Liver (tissue), 9 donors: ENCODE data around the gene ATP5F1D. TPM values are rescaled to one million over a fixed set of nuclear protein-coding genes. Genes with fewer than 3 reads are reported as not detected.

Experiments
- DNase-seq: peaks from one replicate; pipeline ENCODE4 v3.0.0-alpha.2; 2017; ENCODE audit warnings: low spot score
- H3K27ac ChIP-seq, 2 donors: one replicate each; pipeline ENCODE4 v1.7.0; 2013; ENCODE audit warnings: inconsistent platforms in 2 of 2, low read length in 2 of 2, control low read depth in 1 of 2, low read depth in 1 of 2, mild to moderate bottlenecking in 1 of 2
- H3K27me3 ChIP-seq, 4 donors: one replicate each; pipeline versions ENCODE4 v1.6.1 to v1.7.0; 2013; ENCODE audit warnings: low read length in 3 of 4, inconsistent platforms in 1 of 4, mild to moderate bottlenecking in 1 of 4, moderate library complexity in 1 of 4; ENCODE audit not compliant: control insufficient read depth in 4 of 4, insufficient read depth in 4 of 4
- H3K36me3 ChIP-seq, 4 donors: one replicate each; pipeline versions ENCODE4 v1.6.1 to v1.7.0; 2013; ENCODE audit warnings: low read length in 3 of 4, mild to moderate bottlenecking in 3 of 4, low read depth in 1 of 4, moderate library complexity in 1 of 4; ENCODE audit not compliant: control insufficient read depth in 4 of 4, insufficient read depth in 3 of 4
- H3K4me1 ChIP-seq, 4 donors: one replicate each; pipeline versions ENCODE4 v1.6.1 to v1.7.0; 2013; ENCODE audit warnings: low read length in 3 of 4, mild to moderate bottlenecking in 3 of 4, moderate library complexity in 1 of 4; ENCODE audit not compliant: control insufficient read depth in 4 of 4, insufficient read depth in 4 of 4
- H3K4me3 ChIP-seq, 3 donors: one replicate each; pipeline versions ENCODE4 v1.6.1 to v1.7.0; 2013; ENCODE audit warnings: low read length in 3 of 3, control low read depth in 1 of 3, low read depth in 1 of 3, mild to moderate bottlenecking in 1 of 3
- H3K9ac ChIP-seq, 2 donors: one replicate each; pipeline ENCODE4 v1.7.0; 2013; ENCODE audit warnings: low read length in 2 of 2, mild to moderate bottlenecking in 2 of 2, moderate library complexity in 2 of 2, control low read depth in 1 of 2, low read depth in 1 of 2
- H3K9me3 ChIP-seq, 4 donors: one replicate each; pipeline versions ENCODE4 v1.6.1 to v1.7.0; 2013; ENCODE audit warnings: low read length in 3 of 4; ENCODE audit not compliant: control insufficient read depth in 4 of 4
- ATF3 ChIP-seq: IDR thresholded peaks from 2 replicates; pipeline ENCODE4 v1.6.1; 2016; ENCODE audit warnings: antibody characterized with exemption
- CTCF ChIP-seq: fragments of 150-350 bp; IDR thresholded peaks from 2 replicates; pipeline ENCODE4 v1.5.1; 2017; ENCODE audit warnings: improper control_type of control experiment, low read depth, low read length; ENCODE audit not compliant: missing input control
- EGR1 ChIP-seq, 2 donors: IDR thresholded peaks; 2 replicates each; pipeline ENCODE4 v1.6.1; 2016 to 2018; ENCODE audit warnings: antibody characterized with exemption in 2 of 2, low read depth in 2 of 2
- FOXA1 ChIP-seq: IDR thresholded peaks from 2 replicates; pipeline ENCODE4 v1.6.1; 2016; ENCODE audit warnings: antibody characterized with exemption
- FOXA2 ChIP-seq: IDR thresholded peaks from 2 replicates; pipeline ENCODE4 v1.6.1; 2016; ENCODE audit warnings: antibody characterized with exemption
- GABPA ChIP-seq, 2 donors: IDR thresholded peaks in 1 of 2; conservative IDR thresholded peaks in 1 of 2; 2 replicates each; pipeline ENCODE4 v1.6.1; 2016; ENCODE audit warnings: antibody characterized with exemption in 2 of 2, mild to moderate bottlenecking in 1 of 2, moderate library complexity in 1 of 2
- HNF4A ChIP-seq, 2 donors: conservative IDR thresholded peaks; 2 replicates each; pipeline ENCODE4 v1.6.1; 2016; ENCODE audit warnings: antibody characterized with exemption in 2 of 2, mild to moderate bottlenecking in 2 of 2
- HNF4G ChIP-seq: IDR thresholded peaks from 2 replicates; pipeline ENCODE4 v1.6.1; 2016; ENCODE audit warnings: antibody characterized with exemption
- JUND ChIP-seq, 2 donors: IDR thresholded peaks; 2 replicates each; pipeline ENCODE4 v1.6.1; 2016; ENCODE audit warnings: antibody characterized with exemption in 2 of 2
- MAX ChIP-seq: IDR thresholded peaks from 2 replicates; pipeline ENCODE4 v1.6.1; 2016; ENCODE audit warnings: antibody characterized with exemption
- NR2F2 ChIP-seq: IDR thresholded peaks from 2 replicates; pipeline ENCODE4 v1.6.1; 2016; ENCODE audit warnings: antibody characterized with exemption
- RAD21 ChIP-seq, 2 donors: IDR thresholded peaks; 2 replicates each; pipeline ENCODE4 v1.6.1; 2016; ENCODE audit warnings: antibody characterized with exemption in 2 of 2, mild to moderate bottlenecking in 2 of 2
- REST ChIP-seq: IDR thresholded peaks from 2 replicates; pipeline ENCODE4 v1.6.1; 2016; ENCODE audit warnings: antibody characterized with exemption, mild to moderate bottlenecking
- RXRA ChIP-seq, 2 donors: IDR thresholded peaks; 2 replicates each; pipeline ENCODE4 v1.6.1; 2017 to 2018; ENCODE audit warnings: antibody characterized with exemption in 2 of 2, mild to moderate bottlenecking in 1 of 2
- SP1 ChIP-seq: IDR thresholded peaks from 2 replicates; pipeline ENCODE4 v1.6.1; 2018; ENCODE audit warnings: antibody characterized with exemption, mild to moderate bottlenecking
- TAF1 ChIP-seq: conservative IDR thresholded peaks from 2 replicates; pipeline ENCODE4 v1.6.1; 2016; ENCODE audit warnings: antibody characterized with exemption, mild to moderate bottlenecking
- YY1 ChIP-seq: IDR thresholded peaks from 2 replicates; pipeline ENCODE4 v1.6.1; 2016; ENCODE audit warnings: antibody characterized with exemption, mild to moderate bottlenecking
- ZBTB33 ChIP-seq: IDR thresholded peaks from 2 replicates; pipeline ENCODE4 v1.6.1; 2016; ENCODE audit warnings: antibody characterized with exemption
- WGBS: extraction: QIAGEN DNeasy Blood & Tissue Kit; methylation state at CpG from one replicate; pipeline ENCODE4 v1.1.7; 2013; 5-methylcytosine and 5-hydroxymethylcytosine counted together
- polyA plus RNA-seq, 2 donors: library from polyadenylated mRNA; stranded (reverse) in 1 of 2; unstranded in 1 of 2; fragments of 200-250 nt in 1 of 2; fragments of >200 nt in 1 of 2; fragmentation: Nextera tagmentation in 1 of 2; extraction: Ambion mirVana in 1 of 2; gene quantifications; one replicate each; pipeline versions ENCODE4 v1.2.1 to v1.2.3, GENCODE V29; 2013 to 2015
- total RNA-seq, 2 donors: library from RNA; depleted of rRNA; stranded (reverse); fragments of >200 nt; gene quantifications; one replicate each; pipeline ENCODE4 v1.2.3, GENCODE V29; 2014
- donor health status: healthy.
- donor health status: healthy.
- donor health status: healthy.
- donor health status: healthy.
- donor health status: healthy.

ATP5F1D gene
- total and polyA plus RNA-seq, 4 donors = 20.2 to 315 (median 145) TPM

- Histone ChIP-seq H3K9ac (peak overlapping the region; percentile 78 to 86), H3K36me3 (peaks cover 17 to 28% (median 21%) of the 10 kb centered on the region in 4 donors), H3K4me3 (peak overlapping the region; percentile 77 to 90 (median 86)), H3K27ac (peak overlapping the region; percentile 90 to 91), H3K4me1 (peaks cover 40 to 85% (median 73%) of the 10 kb centered on the region in 4 donors), H3K9me3 (no peaks in the 10 kb centered on the region), H3K27me3 (no peaks in the 10 kb centered on the region)
- WGBS = under 1% methylated on average over 64 of the region's 64 CpGs
- DNase-seq = peak; percentile 86
- no peak for TF ChIP-seq HNF4G
- TF ChIP-seq YY1 = peak; percentile 87
- TF ChIP-seq MAX = peak; percentile 62
- TF ChIP-seq CTCF = no peak
- TF ChIP-seq NR2F2 = peak; percentile 45
- TF ChIP-seq FOXA1 = no peak
- TF ChIP-seq FOXA2 = no peak
- TF ChIP-seq SP1 = peak; percentile 62
- no peak for TF ChIP-seq ATF3
- TF ChIP-seq TAF1 = no peak
- TF ChIP-seq GABPA (IDR thresholded peaks at IDR 0.05 in 1 of 2, conservative IDR thresholded peaks at IDR 0.05 in 1 of 2) = peak in 1 of 2 donors; percentile 75
- no peak for TF ChIP-seq ZBTB33
- TF ChIP-seq REST = peak; percentile 29
- TF ChIP-seq RAD21 (IDR thresholded peaks at IDR 0.05) = peak in 1 of 2 donors; percentile 44
- TF ChIP-seq RXRA (IDR thresholded peaks at IDR 0.05) = peak in 1 of 2 donors; percentile 38
- peak in 1 of 2 donors; percentile 23 for TF ChIP-seq HNF4A (conservative IDR thresholded peaks at IDR 0.05)
- no peak for TF ChIP-seq JUND (IDR thresholded peaks at IDR 0.05)
- peak in 1 of 2 donors; percentile 57 for TF ChIP-seq EGR1 (IDR thresholded peaks at IDR 0.05; ENCODE audit: low read depth in 2 of 2)
These were observed 28.1 kb downstream of the ATP5F1D start for GRCh38 chr19:1269478-1270212.
